ENCODE measurements around the gene FEZF1. TPM values are rescaled to one million over a fixed set of nuclear protein-coding genes. Genes with fewer than 3 reads are reported as not detected.

Gene FEZF1
- total and polyA plus RNA-seq, 2 experiments from 2014 or later, result 0.13 TPM; not detected in 1

DNA sequence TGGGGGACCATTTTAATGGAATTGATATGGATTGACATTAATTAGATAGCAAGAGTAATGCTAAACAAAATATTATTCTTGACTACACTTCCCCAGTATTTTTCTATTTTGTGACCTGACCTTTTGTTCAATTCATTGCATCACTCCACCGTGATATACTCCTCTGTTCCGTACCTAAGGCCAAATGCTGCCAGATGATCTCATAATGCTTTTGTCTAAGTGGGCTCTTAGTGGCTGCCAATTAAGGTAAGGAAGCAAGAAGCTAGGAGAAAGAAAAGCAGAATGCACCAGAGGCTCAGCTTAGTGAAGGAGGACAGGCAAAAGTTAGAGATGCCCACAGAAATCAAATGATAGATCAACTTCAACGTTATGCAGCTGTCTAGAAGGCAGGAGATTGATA is 36.4 kb downstream of the FEZF1 start:
- no peaks in the 10 kb centered on the region for H3K4me1 ChIP-seq (ENCODE audit: insufficient read depth)
- no peaks in the 10 kb centered on the region for H3K9me2 ChIP-seq (replicated peaks; ENCODE audit: insufficient read depth)
- H3K27ac ChIP-seq, result no peak overlapping the region
- no peak overlapping the region for H3K4me2 ChIP-seq
- no peaks in the 10 kb centered on the region for H4K20me1 ChIP-seq (ENCODE audit: insufficient read depth, poor library complexity, severe bottlenecking)
- no peaks in the 10 kb centered on the region for H3K36me3 ChIP-seq (replicated peaks; ENCODE audit: insufficient read depth, low read depth)
- TF ChIP-seq, protein P1, sequence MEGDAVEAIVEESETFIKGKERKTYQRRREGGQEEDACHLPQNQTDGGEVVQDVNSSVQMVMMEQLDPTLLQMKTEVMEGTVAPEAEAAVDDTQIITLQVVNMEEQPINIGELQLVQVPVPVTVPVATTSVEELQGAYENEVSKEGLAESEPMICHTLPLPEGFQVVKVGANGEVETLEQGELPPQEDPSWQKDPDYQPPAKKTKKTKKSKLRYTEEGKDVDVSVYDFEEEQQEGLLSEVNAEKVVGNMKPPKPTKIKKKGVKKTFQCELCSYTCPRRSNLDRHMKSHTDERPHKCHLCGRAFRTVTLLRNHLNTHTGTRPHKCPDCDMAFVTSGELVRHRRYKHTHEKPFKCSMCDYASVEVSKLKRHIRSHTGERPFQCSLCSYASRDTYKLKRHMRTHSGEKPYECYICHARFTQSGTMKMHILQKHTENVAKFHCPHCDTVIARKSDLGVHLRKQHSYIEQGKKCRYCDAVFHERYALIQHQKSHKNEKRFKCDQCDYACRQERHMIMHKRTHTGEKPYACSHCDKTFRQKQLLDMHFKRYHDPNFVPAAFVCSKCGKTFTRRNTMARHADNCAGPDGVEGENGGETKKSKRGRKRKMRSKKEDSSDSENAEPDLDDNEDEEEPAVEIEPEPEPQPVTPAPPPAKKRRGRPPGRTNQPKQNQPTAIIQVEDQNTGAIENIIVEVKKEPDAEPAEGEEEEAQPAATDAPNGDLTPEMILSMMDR (IDR thresholded peaks at IDR 0.05; ENCODE audit: poor library complexity), result no peak
- TF ChIP-seq EZH2phosphoT487 (IDR thresholded peaks at IDR 0.05; ENCODE audit: low read depth, severe bottlenecking, unreplicated experiment) (no peak), EZH2 (IDR thresholded peaks at IDR 0.05; ENCODE audit: borderline replicate concordance) (no peak)
- H3K9me3 ChIP-seq (ENCODE audit: low read depth), result no peaks in the 10 kb centered on the region
- H2AFZ ChIP-seq, result no peak overlapping the region
- no peaks in the 10 kb centered on the region for H3K27me3 ChIP-seq
- H3K79me2 ChIP-seq, result no peaks in the 10 kb centered on the region
- no peak for DNase-seq (ENCODE audit: low spot score)
- WGBS (ENCODE audit: low lambda C conversion rate, missing lambda C conversion rate), result 85% methylated on average over 3 of the region's 3 CpGs
- no peak overlapping the region for H3K4me3 ChIP-seq

DNA sequence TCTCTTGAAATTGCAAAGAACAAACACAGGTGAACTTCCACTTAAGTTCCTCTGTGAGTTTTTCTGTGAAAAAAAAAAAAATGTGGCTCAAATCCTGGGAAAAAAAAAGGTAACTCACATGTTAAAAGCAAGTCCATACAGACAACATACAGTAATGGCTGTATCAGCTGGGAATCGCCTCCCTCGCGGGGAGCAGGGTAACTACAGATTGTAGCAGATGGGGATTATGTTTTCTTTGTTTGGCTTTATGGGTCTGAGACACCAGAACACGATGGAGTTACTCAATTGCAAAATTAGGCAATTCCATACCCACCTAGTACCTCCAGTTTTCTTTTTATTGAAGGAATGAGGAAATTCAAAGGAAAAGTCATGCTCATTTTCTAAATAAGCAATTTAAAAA is 42.3 kb downstream of the FEZF1 start:
- no peaks in the 10 kb centered on the region for H3K79me2 ChIP-seq
- TF ChIP-seq EZH2phosphoT487 (IDR thresholded peaks at IDR 0.05; ENCODE audit: low read depth, severe bottlenecking, unreplicated experiment), result no peak
- no peak for TF ChIP-seq EZH2 (IDR thresholded peaks at IDR 0.05; ENCODE audit: borderline replicate concordance)
- TF ChIP-seq, protein P1 (IDR thresholded peaks at IDR 0.05; ENCODE audit: poor library complexity), result no peak
- H3K9me3 ChIP-seq (ENCODE audit: low read depth), result no peaks in the 10 kb centered on the region
- no peak overlapping the region for H3K4me2 ChIP-seq
- DNase-seq (ENCODE audit: low spot score), result no peak
- no peaks in the 10 kb centered on the region for H3K4me1 ChIP-seq (ENCODE audit: insufficient read depth)
- no peak overlapping the region for H3K4me3 ChIP-seq
- H4K20me1 ChIP-seq (ENCODE audit: insufficient read depth, poor library complexity, severe bottlenecking), result no peaks in the 10 kb centered on the region
- no peak overlapping the region for H3K27ac ChIP-seq
- no peaks in the 10 kb centered on the region for H3K9me2 ChIP-seq (replicated peaks; ENCODE audit: insufficient read depth)
- no peak overlapping the region for H2AFZ ChIP-seq
- no peaks in the 10 kb centered on the region for H3K27me3 ChIP-seq
- H3K36me3 ChIP-seq (replicated peaks; ENCODE audit: insufficient read depth, low read depth), result no peaks in the 10 kb centered on the region
- 39% methylated on average over 4 of the region's 4 CpGs for WGBS (ENCODE audit: low lambda C conversion rate, missing lambda C conversion rate)

DNA sequence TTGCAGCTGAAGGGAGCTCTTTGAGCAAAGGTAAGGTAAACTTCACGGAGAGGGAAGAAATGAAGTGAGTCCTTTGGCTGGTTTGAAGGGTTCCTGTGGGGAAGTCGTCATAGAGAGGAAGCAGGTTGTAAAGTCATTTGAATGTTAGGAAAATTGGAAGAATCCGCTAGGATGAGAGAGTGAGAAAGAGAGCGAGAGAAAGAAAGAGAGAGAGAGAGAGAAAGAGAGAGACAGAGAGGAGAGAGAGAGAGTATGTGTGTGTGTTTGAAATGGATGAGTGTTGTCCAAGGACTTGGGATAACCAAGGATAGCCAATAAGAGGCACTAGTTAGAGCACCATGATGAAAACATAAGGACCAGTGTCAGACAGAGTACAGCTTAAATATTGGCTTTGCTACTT is 43.1 kb downstream of the FEZF1 start:
- TF ChIP-seq EZH2phosphoT487 (IDR thresholded peaks at IDR 0.05; ENCODE audit: low read depth, severe bottlenecking, unreplicated experiment), result no peak
- TF ChIP-seq, protein P1 (IDR thresholded peaks at IDR 0.05; ENCODE audit: poor library complexity), result no peak
- TF ChIP-seq EZH2 (IDR thresholded peaks at IDR 0.05; ENCODE audit: borderline replicate concordance), result no peak
- WGBS (ENCODE audit: low lambda C conversion rate, missing lambda C conversion rate), result 50% methylated on average over 4 of the region's 4 CpGs

DNA sequence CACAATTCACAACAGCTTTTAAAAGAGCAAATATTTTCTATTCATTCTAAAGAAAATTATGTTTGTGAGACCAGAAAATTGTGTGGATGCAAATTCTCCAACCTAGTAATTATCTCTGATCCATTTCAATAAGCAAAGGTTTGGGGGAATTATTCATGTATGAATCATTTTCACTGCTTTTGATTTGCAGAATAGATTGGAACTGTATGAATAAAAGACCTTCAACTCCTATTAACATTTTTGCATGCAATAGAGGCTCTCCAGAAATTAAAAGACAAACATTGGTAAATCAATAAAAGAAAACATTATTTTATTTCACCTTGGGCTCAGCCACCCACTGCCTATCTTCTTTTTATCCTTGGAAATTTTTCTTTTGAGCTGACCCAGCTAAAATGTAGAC is 43.5 kb downstream of the FEZF1 start:
- H3K9me3 ChIP-seq (ENCODE audit: low read depth), result no peaks in the 10 kb centered on the region
- H3K4me1 ChIP-seq (ENCODE audit: insufficient read depth), result no peaks in the 10 kb centered on the region
- DNase-seq (ENCODE audit: low spot score), result no peak
- no peak overlapping the region for H3K27ac ChIP-seq
- H3K79me2 ChIP-seq, result no peaks in the 10 kb centered on the region
- TF ChIP-seq, protein P1 (IDR thresholded peaks at IDR 0.05; ENCODE audit: poor library complexity), result no peak
- no peak for TF ChIP-seq EZH2 (IDR thresholded peaks at IDR 0.05; ENCODE audit: borderline replicate concordance)
- TF ChIP-seq EZH2phosphoT487 (IDR thresholded peaks at IDR 0.05; ENCODE audit: low read depth, severe bottlenecking, unreplicated experiment), result no peak
- no peaks in the 10 kb centered on the region for H3K9me2 ChIP-seq (replicated peaks; ENCODE audit: insufficient read depth)
- no peaks in the 10 kb centered on the region for H3K27me3 ChIP-seq
- no peak overlapping the region for H3K4me2 ChIP-seq
- no peaks in the 10 kb centered on the region for H3K36me3 ChIP-seq (replicated peaks; ENCODE audit: insufficient read depth, low read depth)
- H2AFZ ChIP-seq, result no peak overlapping the region
- H3K4me3 ChIP-seq, result no peak overlapping the region
- H4K20me1 ChIP-seq (ENCODE audit: insufficient read depth, poor library complexity, severe bottlenecking), result no peaks in the 10 kb centered on the region

More for the DNA sequence above, 43.1 kb downstream of the FEZF1 start:
- Histone ChIP-seq H3K36me3 (replicated peaks; ENCODE audit: insufficient read depth, low read depth) (no peaks in the 10 kb centered on the region), H4K20me1 (ENCODE audit: insufficient read depth, poor library complexity, severe bottlenecking) (no peaks in the 10 kb centered on the region), H3K9me2 (replicated peaks; ENCODE audit: insufficient read depth) (no peaks in the 10 kb centered on the region), H3K9me3 (ENCODE audit: low read depth) (no peaks in the 10 kb centered on the region), H3K79me2 (no peaks in the 10 kb centered on the region), H2AFZ (no peak overlapping the region), H3K4me2 (no peak overlapping the region), H3K4me3 (no peak overlapping the region), H3K27ac (no peak overlapping the region), H3K4me1 (ENCODE audit: insufficient read depth) (no peaks in the 10 kb centered on the region), H3K27me3 (no peaks in the 10 kb centered on the region)
- no peak for DNase-seq (ENCODE audit: low spot score)

Data from hepatocyte (in vitro differentiated cells).